ENCODE data around the gene MRPL57.
"Not testable (repeated sequence)": the region's sequence is repeated elsewhere in the genome, so short reads cannot be mapped to it uniquely, and the experiment has no call there.

The MRPL57 gene

GRCh38 chr13:21176215-21176981, at the start of gene MRPL57, which contains the start of gene SKA3:
TSS of gene MRPL57 (plus strand) at chr13:21176658. CDS start at chr13:21176917, 259 bp downstream.
TSS of gene SKA3 (minus strand) at chr13:21176552. CDS start at chr13:21176477, 75 bp downstream.
- DNase-seq: peak; percentile 95

- DNase-seq: no peak
Measured at GRCh38 chr13:21130116-21130515, 46.3 kb upstream of the MRPL57 start.

- no peak for DNase-seq
Measured at GRCh38 chr13:21133077-21133476, 43.4 kb upstream of the MRPL57 start.

GRCh38 chr13:21134475-21134874, 42.0 kb upstream of the MRPL57 start:
- DNase-seq: no peak

GRCh38 chr13:21135833-21136232, 40.6 kb upstream of the MRPL57 start:
- DNase-seq: not testable (repeated sequence)

GRCh38 chr13:21137696-21138095, 38.8 kb upstream of the MRPL57 start:
- no peak for DNase-seq

- no peak for DNase-seq
Measured at GRCh38 chr13:21138561-21138960, 37.9 kb upstream of the MRPL57 start.

GRCh38 chr13:21139374-21139773, 37.1 kb upstream of the MRPL57 start:
- no peak for DNase-seq

GRCh38 chr13:21142766-21143165, 33.7 kb upstream of the MRPL57 start:
- DNase-seq: no peak

GRCh38 chr13:21147827-21148226, 28.6 kb upstream of the MRPL57 start:
- no peak for DNase-seq

- DNase-seq: no peak
Measured at GRCh38 chr13:21148557-21149258, 27.8 kb upstream of the MRPL57 start.

- DNase-seq: no peak
Measured at GRCh38 chr13:21149568-21149967, 26.9 kb upstream of the MRPL57 start.

GRCh38 chr13:21150013-21150412, 26.4 kb upstream of the MRPL57 start:
- DNase-seq: no peak

- no peak for DNase-seq
Measured at GRCh38 chr13:21152251-21152899, 24.1 kb upstream of the MRPL57 start.

GRCh38 chr13:21164631-21165030, 11.8 kb upstream of the MRPL57 start:
- DNase-seq: no peak

GRCh38 chr13:21165606-21166005, 10.9 kb upstream of the MRPL57 start:
- not testable (repeated sequence) for DNase-seq

- no peak for DNase-seq
Measured at GRCh38 chr13:21171420-21171819, 5.0 kb upstream of the MRPL57 start.

- not testable (repeated sequence) for DNase-seq
Measured at GRCh38 chr13:21173767-21174166, 2.7 kb upstream of the MRPL57 start.

GRCh38 chr13:21175656-21176214, 723 bp upstream of the MRPL57 start:
- DNase-seq: no peak

- no peak for DNase-seq
Measured at GRCh38 chr13:21176982-21177284, 475 bp downstream of the MRPL57 start.

GRCh38 chr13:21181671-21182070, 5.2 kb downstream of the MRPL57 start:
- DNase-seq: no peak

- not testable (repeated sequence) for DNase-seq
Measured at GRCh38 chr13:21186410-21186809, 10.0 kb downstream of the MRPL57 start.

- not testable (repeated sequence) for DNase-seq
Measured at GRCh38 chr13:21194756-21195155, 18.3 kb downstream of the MRPL57 start.

Measured in right hindlimb (tissue), 1 donor.